Karpas-422 (cell line): ENCODE results near the gene LRCH2. TPM values are rescaled to one million over a fixed set of nuclear protein-coding genes. Genes with fewer than 3 reads are reported as not detected.

ENCODE experiments used
- DNase-seq: peaks from one replicate; pipeline ENCODE4 v3.0.0-alpha.2; 2015
- H2AFZ ChIP-seq: fragments of 200-600 bp; sonication (generic); 2 replicates; pipeline ENCODE4 v1.6.1; 2014; ENCODE audit warnings: antibody characterized with exemption, low read length, mixed read lengths
- H3K27ac ChIP-seq: fragments of 200-600 bp; sonication (generic); 2 replicates; pipeline ENCODE4 v1.5.1; 2014; ENCODE audit warnings: mild to moderate bottlenecking, low read length, moderate library complexity
- H3K27me3 ChIP-seq: fragments of 200-600 bp; sonication (generic); 2 replicates; pipeline ENCODE4 v1.6.1; 2014; ENCODE audit warnings: low read length, mixed read lengths
- H3K36me3 ChIP-seq: fragments of 200-600 bp; sonication (generic); 2 replicates; pipeline ENCODE4 v1.6.1; 2014; ENCODE audit warnings: low read length, mixed read lengths; ENCODE audit not compliant: insufficient read depth
- H3K4me1 ChIP-seq: fragments of 200-600 bp; sonication (generic); 2 replicates; pipeline ENCODE4 v1.6.1; 2014; ENCODE audit warnings: mild to moderate bottlenecking, low read length, mixed read lengths
- H3K4me2 ChIP-seq: fragments of 200-600 bp; sonication (generic); 2 replicates; pipeline ENCODE4 v1.6.1; 2014; ENCODE audit warnings: low read length, low read depth, mild to moderate bottlenecking; ENCODE audit not compliant: poor library complexity, severe bottlenecking
- H3K4me3 ChIP-seq: fragments of 200-600 bp; sonication (generic); 2 replicates; pipeline ENCODE4 v1.5.1; 2014; ENCODE audit warnings: mild to moderate bottlenecking, antibody characterized with exemption, low read length, mixed read lengths
- H3K79me2 ChIP-seq: fragments of 200-600 bp; sonication (generic); 2 replicates; pipeline ENCODE4 v1.6.1; 2014; ENCODE audit warnings: mild to moderate bottlenecking, low read length, mixed read lengths
- H3K9ac ChIP-seq: fragments of 200-600 bp; sonication (generic); 2 replicates; pipeline ENCODE4 v1.6.0; 2014; ENCODE audit warnings: low read length
- H3K9me2 ChIP-seq: fragments of 200-600 bp; sonication (generic), shearing (Covaris generic); replicated peaks from 2 replicates; pipeline ENCODE4 v1.6.0; 2014; ENCODE audit warnings: mild to moderate bottlenecking, low read length, moderate library complexity; ENCODE audit not compliant: insufficient read depth
- H3K9me3 ChIP-seq: fragments of 300-700, 200-600 bp; sonication (generic); 2 replicates; pipeline ENCODE4 v1.6.1; 2014; ENCODE audit warnings: low read length, mixed read lengths
- H4K20me1 ChIP-seq: fragments of 200-600 bp; sonication (generic); 2 replicates; pipeline ENCODE4 v1.6.1; 2014; ENCODE audit warnings: mild to moderate bottlenecking, antibody characterized with exemption, low read length, low read depth; ENCODE audit not compliant: insufficient read depth
- total RNA-seq: library from RNA; depleted of rRNA; stranded (reverse); fragments of >200 nt; shearing (Covaris generic); gene quantifications from 2 replicates; pipeline ENCODE4 v1.2.3, GENCODE V29; 2014; ENCODE audit warnings: low replicate concordance; rRNA removed

LRCH2 gene, protein sequence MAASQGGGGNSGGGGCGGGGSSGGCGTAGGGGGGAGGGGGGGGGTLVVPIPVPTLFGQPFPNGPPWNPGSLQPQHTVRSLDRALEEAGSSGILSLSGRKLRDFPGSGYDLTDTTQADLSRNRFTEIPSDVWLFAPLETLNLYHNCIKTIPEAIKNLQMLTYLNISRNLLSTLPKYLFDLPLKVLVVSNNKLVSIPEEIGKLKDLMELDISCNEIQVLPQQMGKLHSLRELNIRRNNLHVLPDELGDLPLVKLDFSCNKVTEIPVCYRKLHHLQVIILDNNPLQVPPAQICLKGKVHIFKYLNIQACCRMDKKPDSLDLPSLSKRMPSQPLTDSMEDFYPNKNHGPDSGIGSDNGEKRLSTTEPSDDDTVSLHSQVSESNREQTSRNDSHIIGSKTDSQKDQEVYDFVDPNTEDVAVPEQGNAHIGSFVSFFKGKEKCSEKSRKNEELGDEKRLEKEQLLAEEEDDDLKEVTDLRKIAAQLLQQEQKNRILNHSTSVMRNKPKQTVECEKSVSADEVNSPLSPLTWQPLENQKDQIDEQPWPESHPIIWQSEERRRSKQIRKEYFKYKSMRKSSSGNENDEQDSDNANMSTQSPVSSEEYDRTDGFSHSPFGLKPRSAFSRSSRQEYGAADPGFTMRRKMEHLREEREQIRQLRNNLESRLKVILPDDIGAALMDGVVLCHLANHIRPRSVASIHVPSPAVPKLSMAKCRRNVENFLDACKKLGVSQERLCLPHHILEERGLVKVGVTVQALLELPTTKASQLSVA
- not detected in 2 replicates for total RNA-seq

DNA sequence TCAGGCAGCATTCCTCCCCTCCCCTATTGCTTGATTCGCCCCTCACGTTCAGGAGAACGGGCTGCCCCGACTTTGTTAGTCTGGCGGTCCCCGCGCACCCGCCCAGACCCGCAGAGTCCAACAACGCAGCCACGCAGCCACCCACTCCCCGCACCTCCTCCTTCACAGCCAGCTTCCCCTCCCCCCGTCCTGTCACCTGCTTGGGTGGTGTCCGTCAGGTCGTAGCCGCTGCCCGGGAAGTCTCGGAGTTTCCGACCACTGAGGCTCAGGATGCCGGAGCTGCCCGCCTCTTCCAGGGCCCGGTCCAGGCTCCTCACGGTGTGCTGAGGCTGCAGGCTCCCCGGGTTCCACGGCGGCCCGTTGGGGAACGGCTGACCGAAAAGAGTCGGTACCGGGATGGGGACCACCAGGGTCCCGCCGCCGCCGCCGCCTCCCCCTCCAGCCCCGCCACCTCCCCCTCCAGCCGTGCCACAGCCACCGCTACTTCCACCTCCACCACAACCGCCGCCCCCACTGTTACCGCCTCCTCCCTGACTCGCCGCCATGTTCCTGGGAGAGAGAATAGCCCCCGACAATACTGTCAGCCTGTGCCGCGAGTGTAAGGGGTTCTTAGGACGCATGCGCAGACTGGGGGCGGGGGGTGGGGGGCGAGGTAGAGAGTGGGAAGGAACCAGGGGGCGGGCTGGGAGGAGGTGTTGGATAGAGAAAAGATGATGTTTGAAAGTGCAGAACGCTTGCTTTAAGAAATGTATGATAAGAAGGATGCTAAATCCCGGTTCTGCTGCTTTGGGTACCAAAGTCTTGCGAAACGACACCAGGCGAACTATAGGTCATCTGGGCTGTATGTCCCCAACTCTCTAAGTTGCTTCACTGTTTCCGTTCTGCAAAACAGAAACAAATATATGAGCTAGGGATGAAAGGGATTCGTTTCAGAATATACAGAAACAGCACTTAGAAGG is at the start of gene LRCH2:
Gene LRCH2, minus strand, starts transcription at position 600 of the 959 bp plus-strand sequence. Its CDS starts 55 bp downstream, at position 545.
- no peaks in the 10 kb centered on the region for H3K36me3 ChIP-seq
- no peak within 1 kb of the TSS for H3K4me2 ChIP-seq
- no peaks in the 10 kb centered on the region for H4K20me1 ChIP-seq
- no peaks in the 10 kb centered on the region for H3K79me2 ChIP-seq
- H3K27me3 ChIP-seq: no peaks in the 10 kb centered on the region
- H2AFZ ChIP-seq: no peak within 1 kb of the TSS
- no peaks in the 10 kb centered on the region for H3K4me1 ChIP-seq
- H3K9me2 ChIP-seq: no peaks in the 10 kb centered on the region
- H3K4me3 ChIP-seq: no peak within 1 kb of the TSS
- no peaks in the 10 kb centered on the region for H3K9me3 ChIP-seq
- H3K9ac ChIP-seq: no peak within 1 kb of the TSS
- DNase-seq: no peak
- H3K27ac ChIP-seq: no peak within 1 kb of the TSS

- Histone ChIP-seq H3K79me2 (no peaks in the 10 kb centered on the region), H4K20me1 (no peaks in the 10 kb centered on the region), H3K4me3 (no peak overlapping the region), H3K9me3 (no peaks in the 10 kb centered on the region), H3K36me3 (no peaks in the 10 kb centered on the region), H3K27me3 (no peaks in the 10 kb centered on the region), H3K4me2 (no peak overlapping the region), H3K9ac (no peak overlapping the region), H3K9me2 (no peaks in the 10 kb centered on the region), H3K4me1 (no peaks in the 10 kb centered on the region), H2AFZ (no peak overlapping the region), H3K27ac (no peak overlapping the region)
- no peak for DNase-seq
Measured at GRCh38 chrX:115269051-115269683, 35.3 kb upstream of the LRCH2 start.

GRCh38 chrX:115268421-115268820 is 34.5 kb upstream of the LRCH2 start:
- Histone ChIP-seq H3K79me2 (no peaks in the 10 kb centered on the region), H3K36me3 (no peaks in the 10 kb centered on the region), H4K20me1 (no peaks in the 10 kb centered on the region), H3K9me2 (no peaks in the 10 kb centered on the region), H2AFZ (no peak overlapping the region), H3K4me3 (no peak overlapping the region), H3K4me1 (no peaks in the 10 kb centered on the region), H3K9me3 (no peaks in the 10 kb centered on the region), H3K4me2 (no peak overlapping the region), H3K27me3 (no peaks in the 10 kb centered on the region), H3K9ac (no peak overlapping the region), H3K27ac (no peak overlapping the region)
- DNase-seq: peak; percentile 61

GRCh38 chrX:115266300-115266699 is 32.4 kb upstream of the LRCH2 start:
- no peak overlapping the region for H2AFZ ChIP-seq
- DNase-seq: no peak
- H3K27ac ChIP-seq: no peak overlapping the region
- H4K20me1 ChIP-seq: no peaks in the 10 kb centered on the region
- H3K4me1 ChIP-seq: no peaks in the 10 kb centered on the region
- H3K4me2 ChIP-seq: no peak overlapping the region
- H3K79me2 ChIP-seq: no peaks in the 10 kb centered on the region
- H3K9me2 ChIP-seq: no peaks in the 10 kb centered on the region
- H3K9ac ChIP-seq: no peak overlapping the region
- H3K36me3 ChIP-seq: no peaks in the 10 kb centered on the region
- H3K4me3 ChIP-seq: no peak overlapping the region
- no peaks in the 10 kb centered on the region for H3K9me3 ChIP-seq
- H3K27me3 ChIP-seq: no peaks in the 10 kb centered on the region

- Histone ChIP-seq H3K79me2 (no peaks in the 10 kb centered on the region), H3K4me2 (no peak overlapping the region), H2AFZ (no peak overlapping the region), H4K20me1 (no peaks in the 10 kb centered on the region), H3K9me3 (no peaks in the 10 kb centered on the region), H3K9me2 (no peaks in the 10 kb centered on the region), H3K27ac (no peak overlapping the region), H3K4me1 (no peaks in the 10 kb centered on the region), H3K36me3 (no peaks in the 10 kb centered on the region), H3K9ac (no peak overlapping the region), H3K4me3 (no peak overlapping the region), H3K27me3 (no peaks in the 10 kb centered on the region)
- no peak for DNase-seq
Measured at GRCh38 chrX:115264009-115264408, 30.1 kb upstream of the LRCH2 start.

GRCh38 chrX:115261148-115261547 is 27.3 kb upstream of the LRCH2 start:
- Histone ChIP-seq H4K20me1 (no peaks in the 10 kb centered on the region), H3K4me2 (no peak overlapping the region), H3K9ac (no peak overlapping the region), H3K4me1 (no peaks in the 10 kb centered on the region), H3K79me2 (no peaks in the 10 kb centered on the region), H3K36me3 (no peaks in the 10 kb centered on the region), H2AFZ (no peak overlapping the region), H3K9me3 (no peaks in the 10 kb centered on the region), H3K27ac (no peak overlapping the region), H3K4me3 (no peak overlapping the region), H3K27me3 (no peaks in the 10 kb centered on the region), H3K9me2 (no peaks in the 10 kb centered on the region)
- no peak for DNase-seq

DNA sequence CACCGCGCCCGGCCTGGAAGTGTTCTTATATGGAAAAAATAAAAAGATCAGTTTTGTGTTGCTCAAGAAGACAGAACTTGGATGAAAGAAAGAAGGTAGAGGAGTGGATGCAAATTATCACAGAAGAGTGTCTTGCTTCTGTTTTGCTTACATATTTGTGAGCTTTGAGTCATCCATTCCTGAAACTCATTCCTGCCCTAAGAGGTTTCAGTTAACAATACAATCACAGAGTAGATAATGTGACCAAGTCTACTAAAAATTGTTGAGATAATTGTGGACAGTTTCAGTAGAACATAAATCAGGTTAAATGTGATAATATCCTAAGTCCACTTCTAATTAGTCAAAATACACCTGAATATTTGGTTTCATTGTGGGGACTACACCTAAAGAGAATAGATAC is 26.4 kb upstream of the LRCH2 start:
- Histone ChIP-seq H3K27me3 (no peaks in the 10 kb centered on the region), H3K4me3 (no peak overlapping the region), H3K36me3 (no peaks in the 10 kb centered on the region), H2AFZ (no peak overlapping the region), H3K79me2 (no peaks in the 10 kb centered on the region), H4K20me1 (no peaks in the 10 kb centered on the region), H3K9me2 (no peaks in the 10 kb centered on the region), H3K27ac (no peak overlapping the region), H3K4me1 (no peaks in the 10 kb centered on the region), H3K4me2 (no peak overlapping the region), H3K9ac (no peak overlapping the region), H3K9me3 (no peaks in the 10 kb centered on the region)
- no peak for DNase-seq
